ENCODE data around the gene CCDC34.

- TF ChIP-seq, protein P1, sequence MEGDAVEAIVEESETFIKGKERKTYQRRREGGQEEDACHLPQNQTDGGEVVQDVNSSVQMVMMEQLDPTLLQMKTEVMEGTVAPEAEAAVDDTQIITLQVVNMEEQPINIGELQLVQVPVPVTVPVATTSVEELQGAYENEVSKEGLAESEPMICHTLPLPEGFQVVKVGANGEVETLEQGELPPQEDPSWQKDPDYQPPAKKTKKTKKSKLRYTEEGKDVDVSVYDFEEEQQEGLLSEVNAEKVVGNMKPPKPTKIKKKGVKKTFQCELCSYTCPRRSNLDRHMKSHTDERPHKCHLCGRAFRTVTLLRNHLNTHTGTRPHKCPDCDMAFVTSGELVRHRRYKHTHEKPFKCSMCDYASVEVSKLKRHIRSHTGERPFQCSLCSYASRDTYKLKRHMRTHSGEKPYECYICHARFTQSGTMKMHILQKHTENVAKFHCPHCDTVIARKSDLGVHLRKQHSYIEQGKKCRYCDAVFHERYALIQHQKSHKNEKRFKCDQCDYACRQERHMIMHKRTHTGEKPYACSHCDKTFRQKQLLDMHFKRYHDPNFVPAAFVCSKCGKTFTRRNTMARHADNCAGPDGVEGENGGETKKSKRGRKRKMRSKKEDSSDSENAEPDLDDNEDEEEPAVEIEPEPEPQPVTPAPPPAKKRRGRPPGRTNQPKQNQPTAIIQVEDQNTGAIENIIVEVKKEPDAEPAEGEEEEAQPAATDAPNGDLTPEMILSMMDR (IDR thresholded peaks at IDR 0.05) = no peak
- TF ChIP-seq POLR2A (IDR thresholded peaks at IDR 0.05) = no peak
Measured at GRCh38 chr11:27349919-27350318, 13.1 kb downstream of the CCDC34 start.
